B cell (primary cell): ENCODE results near the gene TMEM94. TPM values are rescaled to one million over a fixed set of nuclear protein-coding genes. Genes with fewer than 3 reads are reported as not detected.

Source experiments
- ATAC-seq: fragments of 200-7000 bp; cut with Tn5 transposase; one replicate; pipeline ENCODE4 v1.10.0; 2021; ENCODE audit warnings: low read depth, mild to moderate bottlenecking, moderate number of reproducible peaks, moderate library complexity
- CTCF ChIA-PET: fragments of 350-600 bp; sonication (Branson Sonifier 250); formaldehyde crosslinking; loops from one replicate; lab custom pipeline; 2021; ENCODE audit warnings: antibody characterized with exemption, inconsistent platforms; lab: Charles Lee
- POLR2A ChIA-PET: fragments of 350-600 bp; sonication (Branson Sonifier 250); formaldehyde crosslinking; loops from one replicate; lab custom pipeline; 2021; ENCODE audit warnings: antibody characterized with exemption; lab: Charles Lee
- DNase-seq: peaks from one replicate; pipeline ENCODE4 v3.0.0; 2013
- H2AFZ ChIP-seq: 2 replicates; pipeline ENCODE4 v1.6.1; 2012; ENCODE audit warnings: mild to moderate bottlenecking, low read depth, low read length; ENCODE audit not compliant: insufficient read depth, poor library complexity, severe bottlenecking
- H3K27ac ChIP-seq, 2 donors: 1 replicate in 1 of 2; 2 replicates in 1 of 2; pipeline ENCODE4 v1.5.1; 2012 to 2013; ENCODE audit warnings: low read length in 2 of 2, mild to moderate bottlenecking in 2 of 2, moderate library complexity in 1 of 2
- H3K27me3 ChIP-seq, 4 experiments: fragments of 200-600 bp in 1 of 4; sonication (generic) in 1 of 4; replicated peaks in 1 of 4; 1 replicate in 2 of 4; 2 replicates in 2 of 4; pipeline versions ENCODE4 v1.6.1 to v1.7.0; 2013 to 2016; ENCODE audit warnings: low read length in 3 of 4, mild to moderate bottlenecking in 2 of 4, mixed read lengths in 1 of 4, moderate library complexity in 1 of 4; ENCODE audit not compliant: insufficient read depth in 4 of 4, control insufficient read depth in 3 of 4; ENCODE audit errors: control extremely low read depth in 1 of 4
- H3K36me3 ChIP-seq, 2 experiments: replicated peaks in 1 of 2; 1 replicate in 1 of 2; 2 replicates in 1 of 2; pipeline versions ENCODE4 v1.6.1 to v1.7.1; 2013; ENCODE audit warnings: low read length in 1 of 2; ENCODE audit not compliant: insufficient read depth in 2 of 2, control insufficient read depth in 1 of 2; ENCODE audit errors: control extremely low read depth in 1 of 2, extremely low read depth in 1 of 2
- H3K4me1 ChIP-seq, 2 donors: fragments of 200-600 bp in 1 of 2; sonication (generic) in 1 of 2; 1 replicate in 1 of 2; 2 replicates in 1 of 2; pipeline versions ENCODE4 v1.5.1 to v1.6.1; 2013 to 2017; ENCODE audit warnings: low read length in 2 of 2; ENCODE audit not compliant: control insufficient read depth in 2 of 2, insufficient read depth in 2 of 2
- H3K4me2 ChIP-seq: replicated peaks from 2 replicates; pipeline ENCODE3; 2012; ENCODE audit warnings: mild to moderate bottlenecking, low read depth, low read length; ENCODE audit not compliant: poor library complexity, severe bottlenecking
- H3K4me3 ChIP-seq, 5 experiments: fragments of 200-600 bp in 1 of 5; sonication (generic) in 1 of 5; 1 replicate in 3 of 5; 2 replicates in 2 of 5; pipeline versions ENCODE4 v1.5.1 to v1.7.0; 2011 to 2016; ENCODE audit warnings: low read length in 4 of 5, mild to moderate bottlenecking in 4 of 5, low read depth in 2 of 5, control low read depth in 1 of 5, moderate library complexity in 1 of 5; ENCODE audit not compliant: insufficient read depth in 1 of 5; ENCODE audit errors: control extremely low read depth in 1 of 5, extremely low read depth in 1 of 5
- H3K79me2 ChIP-seq: fragments of 200-600 bp; sonication (generic); one replicate; pipeline ENCODE4 v1.6.0; 2016; ENCODE audit warnings: low read length; ENCODE audit not compliant: control insufficient read depth, insufficient read depth
- H3K9ac ChIP-seq: fragments of 200-600 bp; sonication (generic); 2 replicates; pipeline ENCODE4 v1.6.1; 2017; ENCODE audit warnings: mild to moderate bottlenecking, low read length, moderate library complexity
- H3K9me3 ChIP-seq, 3 donors: one replicate each; pipeline versions ENCODE4 v1.6.1 to v1.7.1; 2013; ENCODE audit warnings: low read length in 2 of 3; ENCODE audit not compliant: control insufficient read depth in 2 of 3, insufficient read depth in 1 of 3; ENCODE audit errors: control extremely low read depth in 1 of 3
- H4K20me1 ChIP-seq: 2 replicates; pipeline ENCODE4 v1.6.0; 2012; ENCODE audit warnings: mild to moderate bottlenecking, low read length; ENCODE audit not compliant: insufficient read depth, control insufficient read depth, poor library complexity, severe bottlenecking
- H3K27ac Mint-ChIP-seq: one replicate; pipeline ENCODE4 v1.8.0; 2021; ENCODE audit warnings: mixed read lengths
- H3K27me3 Mint-ChIP-seq: one replicate; pipeline ENCODE4 v1.8.0; 2021; ENCODE audit warnings: mixed read lengths
- H3K4me1 Mint-ChIP-seq: one replicate; pipeline ENCODE4 v1.8.0; 2021; ENCODE audit warnings: mixed read lengths
- H3K4me3 Mint-ChIP-seq: one replicate; pipeline ENCODE4 v1.8.0; 2021; ENCODE audit warnings: mixed read lengths
- H3K9me3 Mint-ChIP-seq: one replicate; pipeline ENCODE4 v1.8.0; 2022; ENCODE audit warnings: mixed read lengths; ENCODE audit not compliant: insufficient read depth
- CTCF ChIP-seq: fragments of 200-600 bp; IDR thresholded peaks from one replicate; pipeline ENCODE4 v1.8.0; 2022; ENCODE audit warnings: antibody characterized with exemption, mild to moderate bottlenecking
- EZH2 ChIP-seq: IDR thresholded peaks from 2 replicates; pipeline ENCODE4 v1.6.1; 2012; ENCODE audit warnings: borderline replicate concordance, low read depth, mild to moderate bottlenecking, moderate library complexity, low read length; ENCODE audit not compliant: insufficient read depth, poor library complexity, severe bottlenecking
- WGBS: methylation state at CpG from one replicate; pipeline ENCODE4 v1.1.5; 2013; ENCODE audit warnings: missing lambda C conversion rate; ENCODE audit not compliant: insufficient coverage; 5-methylcytosine and 5-hydroxymethylcytosine counted together
- intact Hi-C: fragments of 100-400 bp; cut with micrococcal nuclease; formaldehyde crosslinking; loops from one replicate; pipeline ENCODE4 v1.10.0; 2022
- polyA plus RNA-seq: library from polyadenylated mRNA; depleted of rRNA; stranded (reverse); fragments of >200 nt; gene quantifications from 2 replicates; pipeline ENCODE4 v1.2.3, GENCODE V29; 2012
- total RNA-seq, 2 donors: library from RNA; stranded (reverse); fragments of 120-200 nt in 1 of 2; gene quantifications; 1 replicate in 1 of 2; 2 replicates in 1 of 2; pipeline versions ENCODE4 v1.2.3 to v1.2.4, GENCODE V29; 2013 to 2022

The TMEM94 gene
- total and polyA plus RNA-seq, 2 donors (not counting 1 experiment from before 2014, with no cell fraction given) = 139 to 158 TPM

- no peaks in the 10 kb centered on the region for H3K9me3 Mint-ChIP-seq
- Histone ChIP-seq H3K9ac (no peak overlapping the region), H4K20me1 (no peaks in the 10 kb centered on the region), H3K4me1 (peaks cover 0 to 7% of the 10 kb centered on the region in 2 donors), H2AFZ (no peak overlapping the region), H3K4me3 (no peak overlapping the region), H3K79me2 (no peaks in the 10 kb centered on the region), H3K27ac (no peak overlapping the region), H3K27me3 (no peaks in the 10 kb centered on the region), H3K36me3 (no peaks in the 10 kb centered on the region), H3K9me3 (no peaks in the 10 kb centered on the region), H3K4me2 (no peak overlapping the region)
- no peak for ATAC-seq
- H3K27me3 Mint-ChIP-seq = no peaks in the 10 kb centered on the region
- TF ChIP-seq CTCF (no peak), EZH2 (no peak)
- no peak for DNase-seq
- CTCF ChIA-PET = interaction anchor here (1.0 to 2.9 kb wide), 5 partner anchors 10 to 244 kb away, joined by 3 to 9 read pairs (median 4); partner anchors contain the start of genes MYO15B and TSEN54
- POLR2A ChIA-PET = no interaction called here
- intact Hi-C loops = no loop called here
- H3K4me1 Mint-ChIP-seq = no peaks in the 10 kb centered on the region
- H3K27ac Mint-ChIP-seq = no peak overlapping the region
- 88% methylated on average over 18 of the region's 21 CpGs for WGBS
- no peak overlapping the region for H3K4me3 Mint-ChIP-seq
Measured at GRCh38 chr17:75506134-75506533, 49.7 kb downstream of the TMEM94 start.

- no peaks in the 10 kb centered on the region for H3K36me3 ChIP-seq
- no peaks in the 10 kb centered on the region for H3K27me3 ChIP-seq
- Mint-ChIP-seq H3K4me1 (no peaks in the 10 kb centered on the region), H3K4me3 (no peak overlapping the region), H3K27ac (no peak overlapping the region), H3K9me3 (no peaks in the 10 kb centered on the region), H3K27me3 (no peaks in the 10 kb centered on the region)
- H3K27ac ChIP-seq = no peak overlapping the region
- H3K9ac ChIP-seq = no peak overlapping the region
- no peaks in the 10 kb centered on the region for H3K79me2 ChIP-seq
- H3K4me1 ChIP-seq = peaks cover 0 to 7% of the 10 kb centered on the region in 2 donors
- CTCF ChIA-PET = interaction anchor here (1.2 kb wide), 1 partner anchor 18 kb away, joined by 3 read pairs; the partner anchor contains the start of gene LLGL2
- no peaks in the 10 kb centered on the region for H3K9me3 ChIP-seq
- no peaks in the 10 kb centered on the region for H4K20me1 ChIP-seq
- DNase-seq (no peak), ATAC-seq (no peak)
- H2AFZ ChIP-seq = no peak overlapping the region
- POLR2A ChIA-PET = no interaction called here
- WGBS = 92% methylated on average over 20 of the region's 20 CpGs
- no peak overlapping the region for H3K4me2 ChIP-seq
- H3K4me3 ChIP-seq = no peak overlapping the region
- intact Hi-C loops = no loop called here
- TF ChIP-seq EZH2 = no peak
Measured at GRCh38 chr17:75506888-75507287, 50.5 kb downstream of the TMEM94 start.
